ENCODE measurements around the gene C4B.
"Not testable (repeated sequence)": the region's sequence is repeated elsewhere in the genome, so short reads cannot be mapped to it uniquely, and the experiment has no call there.

DNA sequence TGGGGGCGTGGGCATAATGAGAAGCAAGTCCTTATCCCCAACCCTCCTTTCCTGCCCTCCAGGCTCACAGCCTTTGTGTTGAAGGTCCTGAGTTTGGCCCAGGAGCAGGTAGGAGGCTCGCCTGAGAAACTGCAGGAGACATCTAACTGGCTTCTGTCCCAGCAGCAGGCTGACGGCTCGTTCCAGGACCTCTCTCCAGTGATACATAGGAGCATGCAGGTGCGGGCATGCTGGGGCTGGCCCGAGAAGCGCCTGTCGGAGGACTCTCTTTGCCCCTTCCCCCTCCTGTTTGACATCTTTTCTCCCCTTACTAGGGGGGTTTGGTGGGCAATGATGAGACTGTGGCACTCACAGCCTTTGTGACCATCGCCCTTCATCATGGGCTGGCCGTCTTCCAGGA is 14.0 kb downstream of the C4B start:
- TF ChIP-seq, protein P1, sequence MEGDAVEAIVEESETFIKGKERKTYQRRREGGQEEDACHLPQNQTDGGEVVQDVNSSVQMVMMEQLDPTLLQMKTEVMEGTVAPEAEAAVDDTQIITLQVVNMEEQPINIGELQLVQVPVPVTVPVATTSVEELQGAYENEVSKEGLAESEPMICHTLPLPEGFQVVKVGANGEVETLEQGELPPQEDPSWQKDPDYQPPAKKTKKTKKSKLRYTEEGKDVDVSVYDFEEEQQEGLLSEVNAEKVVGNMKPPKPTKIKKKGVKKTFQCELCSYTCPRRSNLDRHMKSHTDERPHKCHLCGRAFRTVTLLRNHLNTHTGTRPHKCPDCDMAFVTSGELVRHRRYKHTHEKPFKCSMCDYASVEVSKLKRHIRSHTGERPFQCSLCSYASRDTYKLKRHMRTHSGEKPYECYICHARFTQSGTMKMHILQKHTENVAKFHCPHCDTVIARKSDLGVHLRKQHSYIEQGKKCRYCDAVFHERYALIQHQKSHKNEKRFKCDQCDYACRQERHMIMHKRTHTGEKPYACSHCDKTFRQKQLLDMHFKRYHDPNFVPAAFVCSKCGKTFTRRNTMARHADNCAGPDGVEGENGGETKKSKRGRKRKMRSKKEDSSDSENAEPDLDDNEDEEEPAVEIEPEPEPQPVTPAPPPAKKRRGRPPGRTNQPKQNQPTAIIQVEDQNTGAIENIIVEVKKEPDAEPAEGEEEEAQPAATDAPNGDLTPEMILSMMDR (IDR thresholded peaks at IDR 0.05; ENCODE audit: poor library complexity) = not testable (repeated sequence)
- not testable (repeated sequence) for TF ChIP-seq EZH2 (IDR thresholded peaks at IDR 0.05; ENCODE audit: borderline replicate concordance); EZH2phosphoT487 (IDR thresholded peaks at IDR 0.05; ENCODE audit: low read depth, severe bottlenecking, unreplicated experiment)
